ENCODE results near the gene EMX1. TPM values are rescaled to one million over a fixed set of nuclear protein-coding genes. Genes with fewer than 3 reads are reported as not detected.

The EMX1 gene
- total RNA-seq, 1 experiment from 2014 or later = 0.72 TPM

GRCh38 chr2:72950558-72951255 lies 33.4 kb downstream of the EMX1 start:
- no peak overlapping the region for H2BK120ac ChIP-seq (ENCODE audit: low read depth, low read length, poor library complexity, severe bottlenecking)
- no peaks in the 10 kb centered on the region for H4K20me1 ChIP-seq (ENCODE audit: control insufficient read depth, insufficient read depth, insufficient read length)
- no peak overlapping the region for H3T11ph ChIP-seq (ENCODE audit: low read length)
- peak overlapping the region; percentile 65 for H3K18ac ChIP-seq (ENCODE audit: insufficient read length, low read depth, low read length)
- H3K9ac ChIP-seq (ENCODE audit: extremely low read depth, insufficient read length, low read length) = no peak overlapping the region
- peaks cover 18% of the 10 kb centered on the region for H3K27me3 Mint-ChIP-seq (ENCODE audit: low read depth)
- no peaks in the 10 kb centered on the region for H3K27me3 ChIP-seq (ENCODE audit: insufficient read depth, low read length)
- H3K4me1 Mint-ChIP-seq = peaks cover 53 to 55% of the 10 kb centered on the region in 2 experiments
- peak overlapping the region; percentile 36; the same call in 1 of the 2 replicates for H3K4ac ChIP-seq (ENCODE audit: low read depth, low read length)
- H3K27ac Mint-ChIP-seq = peak overlapping the region; percentile 84 to 97 (median 93); a peak in 6 of 7 replicates
- H3K14ac ChIP-seq (ENCODE audit: insufficient read depth, low read length) = peak overlapping the region; percentile 61; the same call in 1 of the 2 replicates
- no peak overlapping the region for H3K23ac ChIP-seq (ENCODE audit: insufficient read length, low read depth, low read length)
- H3K4me2 ChIP-seq (ENCODE audit: insufficient read depth, insufficient read length, low read length) = no peak overlapping the region
- no peaks in the 10 kb centered on the region for H3K79me2 ChIP-seq (ENCODE audit: insufficient read depth, low read length)
- no peaks in the 10 kb centered on the region for H3K9me3 Mint-ChIP-seq
- H3K36me3 Mint-ChIP-seq (ENCODE audit: insufficient read depth in 1 of 3, low read depth in 3 of 3) = peaks cover 8 to 11% (median 9%) of the 10 kb centered on the region in 3 experiments; a peak in 6 of 7 replicates
- H4K5ac ChIP-seq (ENCODE audit: insufficient read length, low read depth, low read length) = no peak overlapping the region
- no peak overlapping the region for H2BK15ac ChIP-seq (ENCODE audit: low read depth, low read length)
- no peak for TF ChIP-seq CTCF (conservative IDR thresholded peaks at IDR 0.05)
- H3K27ac ChIP-seq (ENCODE audit: insufficient read length, low read depth, low read length) = peak overlapping the region; percentile 35
- H3K79me1 ChIP-seq (ENCODE audit: insufficient read depth, low read depth, low read length, poor library complexity, severe bottlenecking) = no peaks in the 10 kb centered on the region
- H2AFZ ChIP-seq (ENCODE audit: low read length) = no peak overlapping the region
- no peak overlapping the region for H2BK20ac ChIP-seq (ENCODE audit: low read depth, low read length, poor library complexity, severe bottlenecking)
- WGBS (ENCODE audit: extremely low coverage, insufficient read length, low lambda C conversion rate) = no CpG with 5 or more reads among the region's 13 CpGs
- no peak overlapping the region for H4K8ac ChIP-seq (replicated peaks; ENCODE audit: insufficient read length, low read depth, low read length)
- H4K91ac ChIP-seq (ENCODE audit: insufficient read length, low read depth, low read length) = peak overlapping the region; percentile 92
- peak overlapping the region; percentile 87 for H2BK12ac ChIP-seq (ENCODE audit: insufficient read length, low read depth, low read length)
- DNase-seq = no peak
- H3K9me3 ChIP-seq (ENCODE audit: control insufficient read depth, low read depth, low read length) = no peaks in the 10 kb centered on the region
- H3K23me2 ChIP-seq (ENCODE audit: insufficient read length, low read depth, low read length, poor library complexity, severe bottlenecking) = no peaks in the 10 kb centered on the region
- peaks cover 7% of the 10 kb centered on the region; the same call in 1 of the 2 replicates for H3K4me1 ChIP-seq (ENCODE audit: insufficient read depth, low read length)
- peak overlapping the region; percentile 43 for H2AK5ac ChIP-seq (ENCODE audit: insufficient read length, low read length)
- peak overlapping the region; percentile 43 for H2BK5ac ChIP-seq (ENCODE audit: insufficient read length, low read length)
- H3K4me3 Mint-ChIP-seq = peak overlapping the region in 1 of 2 experiments; percentile 39; a peak in 2 of 5 replicates
- H3K56ac ChIP-seq (ENCODE audit: insufficient read length, low read depth, low read length) = no peak overlapping the region
